ACC112 (cell line): ENCODE results near the gene MAD1L1.

ENCODE experiments used
- H2AFZ ChIP-seq: fragments of 200-600 bp; sonication (generic); one replicate; pipeline ENCODE4 v1.6.0; 2017; ENCODE audit warnings: antibody characterized with exemption, low read length; ENCODE audit not compliant: unreplicated experiment
- H3K27ac ChIP-seq: fragments of 200-600 bp; sonication (generic); 2 replicates; pipeline ENCODE4 v1.5.1; 2014; ENCODE audit warnings: low read depth, mild to moderate bottlenecking, antibody characterized with exemption, low read length, moderate library complexity
- H3K27me3 ChIP-seq: fragments of 200-600 bp; sonication (generic); 2 replicates; pipeline ENCODE4 v1.6.1; 2014; ENCODE audit warnings: mild to moderate bottlenecking, antibody characterized with exemption, low read length, moderate library complexity, mixed read lengths; ENCODE audit not compliant: insufficient read depth
- H3K36me3 ChIP-seq: fragments of 200-600 bp; sonication (generic); 2 replicates; pipeline ENCODE4 v1.6.1; 2016; ENCODE audit warnings: mild to moderate bottlenecking, antibody characterized with exemption, low read length, moderate library complexity, mixed read lengths; ENCODE audit not compliant: insufficient read depth
- H3K4me1 ChIP-seq: fragments of 200-600 bp; sonication (generic); one replicate; pipeline ENCODE4 v1.6.1; 2016; ENCODE audit warnings: low read length, mixed read lengths; ENCODE audit not compliant: insufficient read depth, unreplicated experiment, control insufficient read depth
- H3K4me3 ChIP-seq: fragments of 200-600 bp; sonication (generic); 2 replicates; pipeline ENCODE4 v1.5.1; 2014; ENCODE audit warnings: mild to moderate bottlenecking, low read depth, low read length
- H3K79me2 ChIP-seq: fragments of 200-600 bp; sonication (generic); one replicate; pipeline ENCODE4 v1.6.0; 2016; ENCODE audit warnings: low read length; ENCODE audit not compliant: control insufficient read depth, unreplicated experiment, insufficient read depth

Gene MAD1L1

GRCh38 chr7:2032876-2033407 lies 199.8 kb downstream of the MAD1L1 start:
- Histone ChIP-seq H2AFZ (no peak overlapping the region), H3K27ac (no peak overlapping the region), H3K79me2 (peaks cover 2% of the 10 kb centered on the region), H3K36me3 (peaks cover 6% of the 10 kb centered on the region; the same call in 1 of the 2 replicates), H3K27me3 (no peaks in the 10 kb centered on the region), H3K4me3 (no peak overlapping the region), H3K4me1 (peaks cover 4% of the 10 kb centered on the region)

DNA sequence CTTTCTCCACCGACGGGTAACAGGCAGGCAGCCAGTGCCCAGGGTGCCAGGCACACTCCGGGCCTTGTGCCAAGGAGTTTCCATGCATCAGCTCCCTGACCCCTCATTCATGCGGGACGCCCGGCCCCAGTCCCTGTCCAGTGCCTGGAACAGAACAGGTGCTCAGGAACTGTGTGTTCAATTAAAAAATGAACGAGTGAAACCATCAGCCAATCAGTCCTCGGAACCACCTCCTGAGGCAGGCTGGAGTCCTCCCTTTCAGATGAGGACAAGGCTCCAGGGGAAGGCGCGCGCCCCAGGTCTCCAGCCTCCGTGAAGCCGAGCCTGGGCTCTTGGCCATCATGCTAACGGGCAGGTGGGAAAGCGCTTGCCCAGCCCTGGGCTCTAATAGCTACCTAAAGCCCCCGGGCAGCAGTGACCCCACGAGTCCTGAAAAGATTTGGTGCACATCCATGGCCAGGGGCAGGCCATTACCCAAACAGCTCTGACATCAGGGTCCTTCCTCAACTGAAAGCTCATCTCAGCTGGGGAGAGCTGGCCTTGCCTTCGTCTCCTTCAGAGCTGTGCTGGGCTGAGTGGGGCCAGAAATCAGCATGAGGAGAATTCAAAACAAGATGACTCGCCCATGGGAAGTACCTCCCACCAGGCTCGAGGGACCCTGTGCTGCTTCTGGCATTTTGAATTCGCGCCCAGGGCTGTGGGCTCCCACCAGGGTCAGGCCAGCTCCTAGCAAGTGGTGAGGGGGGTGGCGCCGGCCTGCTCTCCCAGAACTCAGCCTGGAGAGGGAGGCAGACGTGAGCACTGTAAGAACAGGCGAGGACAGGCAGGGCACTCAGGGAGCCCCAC lies 200.5 kb downstream of the MAD1L1 start:
- H3K79me2 ChIP-seq: peaks cover 2% of the 10 kb centered on the region
- H2AFZ ChIP-seq: no peak overlapping the region
- no peak overlapping the region for H3K4me3 ChIP-seq
- H3K36me3 ChIP-seq: peaks cover 6% of the 10 kb centered on the region; the same call in 1 of the 2 replicates
- H3K27ac ChIP-seq: no peak overlapping the region
- H3K4me1 ChIP-seq: peaks cover 2% of the 10 kb centered on the region
- no peaks in the 10 kb centered on the region for H3K27me3 ChIP-seq

DNA sequence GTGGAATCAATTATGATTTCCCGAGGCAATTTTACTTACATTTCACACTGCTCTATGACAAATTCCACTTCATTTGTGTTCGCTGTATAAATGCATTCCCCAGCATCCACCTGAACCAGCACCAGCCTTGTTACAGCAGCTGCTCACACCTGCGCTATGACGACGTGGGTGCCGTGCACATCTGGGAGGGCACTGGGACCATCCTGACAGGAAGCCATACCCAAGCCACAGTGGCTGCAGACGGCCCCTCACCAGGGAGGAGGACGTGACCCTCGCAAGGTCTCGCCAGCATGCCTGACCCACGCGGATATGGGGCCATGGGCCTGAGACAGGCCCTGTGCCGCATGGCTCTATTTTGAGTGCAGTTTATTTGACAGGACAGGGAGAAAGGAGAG lies 201.3 kb downstream of the MAD1L1 start:
- Histone ChIP-seq H3K27me3 (no peaks in the 10 kb centered on the region), H3K4me1 (no peaks in the 10 kb centered on the region), H3K27ac (no peak overlapping the region), H2AFZ (no peak overlapping the region), H3K79me2 (peaks cover 2% of the 10 kb centered on the region), H3K4me3 (no peak overlapping the region), H3K36me3 (peaks cover 10% of the 10 kb centered on the region; the same call in 1 of the 2 replicates)

DNA sequence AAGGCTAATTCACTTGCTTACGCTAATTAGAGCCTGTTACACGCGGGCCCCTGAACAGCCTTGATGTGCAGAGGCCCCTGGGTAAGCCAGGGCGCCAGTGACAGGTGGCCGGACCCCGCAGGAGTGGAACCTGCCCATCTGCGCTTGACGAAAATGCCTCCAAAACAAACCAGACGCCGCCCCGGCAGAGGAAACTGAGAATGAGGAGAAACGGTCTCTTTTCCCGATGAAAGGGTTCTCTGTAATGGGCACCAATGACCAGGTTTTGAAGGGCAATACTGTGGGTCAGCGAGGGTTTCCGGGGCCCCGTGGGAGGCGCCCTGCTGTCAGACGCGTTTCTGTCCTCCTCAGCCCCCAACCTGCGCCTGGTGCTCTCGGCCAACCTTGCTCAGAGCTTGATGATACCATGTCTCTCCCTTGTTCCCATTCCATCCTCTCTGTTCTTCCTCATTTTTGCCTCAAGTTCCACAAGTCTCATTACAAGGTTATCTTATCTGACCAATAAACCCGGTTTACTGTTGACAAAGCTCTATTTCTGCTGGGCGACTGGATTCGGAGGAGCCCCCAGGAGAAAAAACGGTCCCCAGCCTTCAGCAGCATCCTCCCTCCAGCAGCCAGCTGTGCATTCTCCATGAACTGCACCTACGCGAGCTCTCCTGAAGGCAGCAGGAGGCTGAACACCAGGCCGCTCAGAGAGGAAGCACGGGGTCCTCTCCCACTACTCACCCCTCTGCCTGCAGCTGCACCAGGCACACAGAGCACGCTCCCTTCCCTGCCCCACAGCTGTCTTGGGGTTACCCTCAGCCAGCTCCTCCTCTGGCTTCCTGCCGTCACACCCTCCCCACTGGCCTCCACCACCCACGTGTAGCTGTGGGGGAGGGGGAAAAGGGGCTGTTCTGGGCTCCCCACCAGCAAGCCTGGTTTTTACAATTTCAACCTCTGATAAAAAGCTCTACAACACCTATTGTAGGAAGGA lies 202.0 kb downstream of the MAD1L1 start:
- Histone ChIP-seq H2AFZ (no peak overlapping the region), H3K79me2 (peaks cover 2% of the 10 kb centered on the region), H3K27ac (no peak overlapping the region), H3K4me3 (no peak overlapping the region), H3K4me1 (no peaks in the 10 kb centered on the region), H3K36me3 (peaks cover 15% of the 10 kb centered on the region; the same call in 1 of the 2 replicates), H3K27me3 (no peaks in the 10 kb centered on the region)

- no peak overlapping the region for H2AFZ ChIP-seq
- no peaks in the 10 kb centered on the region for H3K4me1 ChIP-seq
- H3K27ac ChIP-seq: no peak overlapping the region
- H3K27me3 ChIP-seq: no peaks in the 10 kb centered on the region
- H3K79me2 ChIP-seq: peaks cover 2% of the 10 kb centered on the region
- H3K4me3 ChIP-seq: no peak overlapping the region
- peaks cover 19% of the 10 kb centered on the region for H3K36me3 ChIP-seq
Measured at GRCh38 chr7:2029936-2030335, 202.8 kb downstream of the MAD1L1 start.

GRCh38 chr7:2029211-2029905 lies 203.4 kb downstream of the MAD1L1 start:
- Histone ChIP-seq H2AFZ (no peak overlapping the region), H3K27ac (no peak overlapping the region), H3K36me3 (peaks cover 19% of the 10 kb centered on the region), H3K27me3 (no peaks in the 10 kb centered on the region), H3K79me2 (peaks cover 2% of the 10 kb centered on the region), H3K4me3 (no peak overlapping the region), H3K4me1 (no peaks in the 10 kb centered on the region)

GRCh38 chr7:2028733-2029132 lies 204.0 kb downstream of the MAD1L1 start:
- no peak overlapping the region for H2AFZ ChIP-seq
- no peak overlapping the region for H3K27ac ChIP-seq
- peaks cover 2% of the 10 kb centered on the region for H3K79me2 ChIP-seq
- H3K36me3 ChIP-seq: peaks cover 19% of the 10 kb centered on the region
- no peaks in the 10 kb centered on the region for H3K4me1 ChIP-seq
- no peaks in the 10 kb centered on the region for H3K27me3 ChIP-seq
- H3K4me3 ChIP-seq: no peak overlapping the region

DNA sequence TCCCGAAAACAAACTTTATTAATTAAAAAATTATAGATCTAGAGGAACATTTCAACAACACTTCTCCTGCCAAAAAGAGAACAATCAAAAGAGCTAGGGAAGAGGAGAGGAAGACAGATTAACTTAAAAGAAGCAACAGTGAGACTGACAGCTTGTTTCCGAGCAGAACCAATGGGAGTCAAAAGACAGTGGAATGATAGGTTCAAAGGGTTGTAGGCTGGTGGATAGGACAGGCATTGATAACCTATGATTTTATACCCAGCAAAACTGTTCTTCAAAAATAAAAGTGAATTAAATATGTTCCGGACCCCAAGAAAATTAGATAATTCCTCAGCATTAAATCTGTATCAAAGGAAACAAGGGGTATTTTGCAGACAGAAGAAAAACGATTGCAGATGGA lies 207.6 kb downstream of the MAD1L1 start:
- Histone ChIP-seq H3K27ac (no peak overlapping the region), H3K4me1 (peaks cover 2% of the 10 kb centered on the region), H3K27me3 (no peaks in the 10 kb centered on the region), H3K36me3 (peaks cover 19% of the 10 kb centered on the region), H3K79me2 (peaks cover 2% of the 10 kb centered on the region), H3K4me3 (no peak overlapping the region), H2AFZ (no peak overlapping the region)

- Histone ChIP-seq H3K27me3 (no peaks in the 10 kb centered on the region), H3K4me1 (peaks cover 8% of the 10 kb centered on the region), H3K27ac (no peak overlapping the region), H3K36me3 (peaks cover 19% of the 10 kb centered on the region), H3K4me3 (no peak overlapping the region), H3K79me2 (peaks cover 2% of the 10 kb centered on the region), H2AFZ (no peak overlapping the region)
Measured at GRCh38 chr7:2024567-2024918, 208.2 kb downstream of the MAD1L1 start.
